GM23248 (cell line): ENCODE results near the gene EIF4A3. TPM values are rescaled to one million over a fixed set of nuclear protein-coding genes. Genes with fewer than 3 reads are reported as not detected.

Experiments used
- DNase-seq: peaks from one replicate; pipeline ENCODE4 v3.0.0-alpha.2; 2015
- H2AFZ ChIP-seq: fragments of 200-600 bp; sonication (generic); 2 replicates; pipeline ENCODE4 v1.6.1; 2016; ENCODE audit warnings: antibody characterized with exemption
- H3F3A ChIP-seq: fragments of 200-600 bp; sonication (generic); 2 replicates; pipeline ENCODE4 v1.6.1; 2016; ENCODE audit warnings: mild to moderate bottlenecking, antibody characterized with exemption, mixed run types; ENCODE audit not compliant: insufficient read depth
- H3K27ac ChIP-seq: fragments of 200-600 bp; sonication (generic); 2 replicates; pipeline ENCODE4 v1.5.1; 2016; ENCODE audit warnings: mild to moderate bottlenecking
- H3K27me3 ChIP-seq: fragments of 200-600 bp; sonication (generic); replicated peaks from 2 replicates; pipeline ENCODE4 v1.6.1; 2016; ENCODE audit warnings: mild to moderate bottlenecking; ENCODE audit not compliant: insufficient read depth
- H3K36me3 ChIP-seq: fragments of 200-600 bp; sonication (generic); 2 replicates; pipeline ENCODE4 v1.6.1; 2016; ENCODE audit warnings: low read depth, mild to moderate bottlenecking
- H3K4me1 ChIP-seq: fragments of 200-600 bp; sonication (generic); 2 replicates; pipeline ENCODE4 v1.6.1; 2016; ENCODE audit warnings: mild to moderate bottlenecking; ENCODE audit not compliant: insufficient read depth
- H3K4me2 ChIP-seq: fragments of 200-600 bp; sonication (generic); one replicate; pipeline ENCODE4 v1.6.1; 2016; ENCODE audit warnings: mild to moderate bottlenecking; ENCODE audit not compliant: unreplicated experiment
- H3K4me3 ChIP-seq: fragments of 200-600 bp; sonication (generic); 2 replicates; pipeline ENCODE4 v1.5.1; 2016; ENCODE audit warnings: mild to moderate bottlenecking
- H3K79me2 ChIP-seq: fragments of 200-600 bp; sonication (generic); 2 replicates; pipeline ENCODE4 v1.6.1; 2016; ENCODE audit warnings: mild to moderate bottlenecking; ENCODE audit not compliant: insufficient read depth
- H3K9ac ChIP-seq: fragments of 200-600 bp; sonication (generic); 2 replicates; pipeline ENCODE4 v1.6.1; 2016; ENCODE audit warnings: mild to moderate bottlenecking
- H3K9me2 ChIP-seq: fragments of 200-600 bp; sonication (generic); 2 replicates; pipeline ENCODE4 v1.6.1; 2016; ENCODE audit warnings: mixed run types, mild to moderate bottlenecking, moderate library complexity; ENCODE audit not compliant: insufficient read depth
- H3K9me3 ChIP-seq: fragments of 200-600 bp; sonication (generic); one replicate; pipeline ENCODE4 v1.6.1; 2017; ENCODE audit warnings: low read depth
- H4K20me1 ChIP-seq: fragments of 200-600 bp; sonication (generic); 2 replicates; pipeline ENCODE4 v1.6.0; 2016; ENCODE audit not compliant: insufficient read depth
- EZH2 ChIP-seq: fragments of 200-600 bp; sonication (generic); IDR thresholded peaks from 2 replicates; pipeline ENCODE4 v1.6.1; 2018; ENCODE audit warnings: antibody characterized with exemption, mild to moderate bottlenecking; ENCODE audit not compliant: insufficient read depth, poor library complexity, severe bottlenecking
- EZH2phosphoT487 ChIP-seq: fragments of 200-600 bp; sonication (generic); IDR thresholded peaks from 2 replicates; pipeline ENCODE4 v1.6.1; 2018; ENCODE audit warnings: antibody characterized with exemption, moderate library complexity, mild to moderate bottlenecking, low read depth; ENCODE audit not compliant: insufficient read depth
- WGBS, 2 experiments: methylation state at CpG; one replicate each; pipeline ENCODE4 v1.1.6; 2015 to 2017; ENCODE audit warnings: low lambda C conversion rate in 2 of 2, low coverage in 1 of 2; ENCODE audit errors: missing lambda C conversion rate in 2 of 2; 5-methylcytosine and 5-hydroxymethylcytosine counted together
- in situ Hi-C: fragments of 300-500 bp; cut with MboI; formaldehyde crosslinking; loops from 2 replicates; pipeline ENCODE4 v1.15.0; 2020
- polyA plus RNA-seq: library from polyadenylated mRNA; unstranded; fragments of >200 nt; fragmentation: Nextera tagmentation; extraction: Ambion mirVana; gene quantifications from 2 replicates; pipeline ENCODE4 v1.2.1, GENCODE V29; 2016
- total RNA-seq: library from RNA; depleted of rRNA; stranded (reverse); fragments of >200 nt; shearing (Covaris generic); gene quantifications from 2 replicates; pipeline ENCODE4 v1.2.3, GENCODE V29; 2014

The EIF4A3 gene
- total and polyA plus RNA-seq, 2 experiments from 2014 or later = 75.1 to 129 TPM

GRCh38 chr17:80187515-80187941, 40.6 kb upstream of the EIF4A3 start:
- no peak for TF ChIP-seq EZH2
- no peak for TF ChIP-seq EZH2phosphoT487
- DNase-seq = peak; percentile 77
- in situ Hi-C loops = no loop called here
- H3K27me3 ChIP-seq = no peaks in the 10 kb centered on the region; the same call in 1 of the 2 replicates
- H3K9ac ChIP-seq = peak overlapping the region; percentile 76
- H3K79me2 ChIP-seq = no peaks in the 10 kb centered on the region
- H3F3A ChIP-seq = peaks cover 3% of the 10 kb centered on the region; the same call in 1 of the 2 replicates
- no peaks in the 10 kb centered on the region for H4K20me1 ChIP-seq
- WGBS, 2 experiments = 3 to 4% methylated on average over 18 of the region's 18 CpGs
- H3K4me1 ChIP-seq = peaks cover 13% of the 10 kb centered on the region
- H3K4me3 ChIP-seq = peak overlapping the region; percentile 84
- H3K4me2 ChIP-seq = peak overlapping the region; percentile 100
- H3K36me3 ChIP-seq = no peaks in the 10 kb centered on the region
- peak overlapping the region; percentile 64 for H3K27ac ChIP-seq
- H2AFZ ChIP-seq = peak overlapping the region; percentile 100
- no peaks in the 10 kb centered on the region for H3K9me2 ChIP-seq
- no peaks in the 10 kb centered on the region for H3K9me3 ChIP-seq

GRCh38 chr17:80187090-80187489, 40.2 kb upstream of the EIF4A3 start:
- Histone ChIP-seq H2AFZ (peak overlapping the region; percentile 100), H3K9me2 (no peaks in the 10 kb centered on the region), H4K20me1 (no peaks in the 10 kb centered on the region), H3K4me3 (peak overlapping the region; percentile 84), H3K4me2 (peak overlapping the region; percentile 100), H3K36me3 (no peaks in the 10 kb centered on the region), H3K9me3 (no peaks in the 10 kb centered on the region), H3F3A (peaks cover 3% of the 10 kb centered on the region; the same call in 1 of the 2 replicates), H3K79me2 (no peaks in the 10 kb centered on the region), H3K27me3 (no peaks in the 10 kb centered on the region; the same call in 1 of the 2 replicates), H3K9ac (peak overlapping the region; percentile 76), H3K27ac (peak overlapping the region; percentile 64), H3K4me1 (peaks cover 13% of the 10 kb centered on the region)
- in situ Hi-C loops = no loop called here
- TF ChIP-seq EZH2 (no peak), EZH2phosphoT487 (no peak)
- 30 to 32% methylated on average over 16 of the region's 16 CpGs for WGBS, 2 experiments
- DNase-seq = peak; percentile 80

- Histone ChIP-seq H3K9me2 (no peaks in the 10 kb centered on the region), H3F3A (peaks cover 3% of the 10 kb centered on the region; the same call in 1 of the 2 replicates), H3K27me3 (no peaks in the 10 kb centered on the region), H4K20me1 (no peaks in the 10 kb centered on the region), H3K9ac (no peak overlapping the region), H3K4me3 (no peak overlapping the region), H3K27ac (no peak overlapping the region), H2AFZ (no peak overlapping the region), H3K79me2 (no peaks in the 10 kb centered on the region), H3K4me1 (peaks cover 13% of the 10 kb centered on the region), H3K9me3 (no peaks in the 10 kb centered on the region), H3K36me3 (no peaks in the 10 kb centered on the region), H3K4me2 (no peak overlapping the region)
- TF ChIP-seq EZH2 = no peak
- TF ChIP-seq EZH2phosphoT487 = no peak
- 88 to 91% methylated on average over 8 to 9 of the region's 9 CpGs for WGBS, 2 experiments
- in situ Hi-C loops = no loop called here
- DNase-seq = no peak
Observed at GRCh38 chr17:80185968-80186367, 39.0 kb upstream of the EIF4A3 start.

GRCh38 chr17:80184423-80184714, 37.4 kb upstream of the EIF4A3 start:
- Histone ChIP-seq H3F3A (peaks cover 3% of the 10 kb centered on the region; the same call in 1 of the 2 replicates), H3K4me1 (peaks cover 13% of the 10 kb centered on the region), H3K4me2 (no peak overlapping the region), H3K79me2 (no peaks in the 10 kb centered on the region), H3K36me3 (no peaks in the 10 kb centered on the region), H3K27me3 (no peaks in the 10 kb centered on the region), H4K20me1 (no peaks in the 10 kb centered on the region), H2AFZ (no peak overlapping the region), H3K9ac (no peak overlapping the region), H3K9me3 (no peaks in the 10 kb centered on the region), H3K4me3 (no peak overlapping the region), H3K9me2 (no peaks in the 10 kb centered on the region), H3K27ac (no peak overlapping the region)
- in situ Hi-C loops = no loop called here
- no peak for DNase-seq
- TF ChIP-seq EZH2 (no peak), EZH2phosphoT487 (no peak)
- 65 to 77% methylated on average over 10 of the region's 10 CpGs for WGBS, 2 experiments
